Neural cell (in vitro differentiated cells): ENCODE measurements around the gene FNDC3B.

Experiments
- EZH2 ChIP-seq: fragments of 200-600, 300-800 bp; shearing (Covaris generic), sonication (generic); IDR thresholded peaks from 2 replicates; pipeline ENCODE4 v1.6.1; 2014; ENCODE audit warnings: antibody characterized with exemption, low read length, borderline replicate concordance, mild to moderate bottlenecking; ENCODE audit not compliant: insufficient read depth, poor library complexity, severe bottlenecking
- RAD21 ChIP-seq: fragments of 450-650 bp; conservative IDR thresholded peaks from 2 replicates; pipeline ENCODE4 v1.6.1; 2014; ENCODE audit warnings: antibody characterized with exemption, mild to moderate bottlenecking, moderate library complexity
- TF ChIP-seq, protein P1 (sequence below): fragments of 450-650 bp; IDR thresholded peaks from 2 replicates; pipeline ENCODE4 v1.5.1; 2014; ENCODE audit warnings: antibody characterized with exemption, mild to moderate bottlenecking, moderate library complexity; ENCODE audit not compliant: poor library complexity, severe bottlenecking

DNA sequence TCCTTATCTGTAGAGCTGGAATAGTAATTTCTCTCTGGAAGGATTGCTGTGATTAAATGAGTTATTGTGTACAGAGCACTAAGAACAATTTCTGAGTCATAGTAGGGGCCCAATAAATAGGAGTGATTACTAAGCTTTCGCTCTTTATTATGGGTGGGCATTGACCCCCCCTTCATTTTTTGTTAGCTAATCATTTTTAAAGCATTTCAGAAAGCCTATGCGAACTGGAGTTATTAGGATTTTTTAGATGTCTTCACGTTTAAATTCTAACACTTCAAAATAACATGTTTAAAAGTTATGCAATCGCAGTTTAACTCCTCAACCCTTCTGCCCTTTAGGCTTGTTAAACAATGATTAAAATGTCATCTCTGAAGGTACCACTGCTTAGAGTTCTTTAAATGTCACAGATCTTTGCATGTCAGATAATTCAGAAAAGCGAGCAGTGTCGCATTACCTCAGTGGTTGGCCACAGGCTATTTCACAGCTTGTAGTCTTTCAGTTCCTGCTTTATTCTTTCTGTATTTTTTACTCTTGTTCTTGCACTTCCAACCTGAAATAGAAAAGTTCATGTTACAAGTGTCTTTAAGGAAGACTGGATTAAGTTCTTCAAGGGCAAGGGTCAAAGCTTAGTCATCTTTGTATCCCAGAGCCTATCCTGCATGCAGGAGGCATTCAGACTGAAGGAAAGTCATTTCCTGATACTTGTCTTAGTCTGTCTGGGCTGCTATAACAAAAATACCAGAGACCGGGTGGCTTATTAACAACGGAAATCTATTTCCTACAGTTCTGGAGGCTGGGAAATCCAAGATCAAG is 102.9 kb downstream of the FNDC3B start:
- TF ChIP-seq RAD21 (no peak), EZH2 (no peak)
- TF ChIP-seq, protein P1, sequence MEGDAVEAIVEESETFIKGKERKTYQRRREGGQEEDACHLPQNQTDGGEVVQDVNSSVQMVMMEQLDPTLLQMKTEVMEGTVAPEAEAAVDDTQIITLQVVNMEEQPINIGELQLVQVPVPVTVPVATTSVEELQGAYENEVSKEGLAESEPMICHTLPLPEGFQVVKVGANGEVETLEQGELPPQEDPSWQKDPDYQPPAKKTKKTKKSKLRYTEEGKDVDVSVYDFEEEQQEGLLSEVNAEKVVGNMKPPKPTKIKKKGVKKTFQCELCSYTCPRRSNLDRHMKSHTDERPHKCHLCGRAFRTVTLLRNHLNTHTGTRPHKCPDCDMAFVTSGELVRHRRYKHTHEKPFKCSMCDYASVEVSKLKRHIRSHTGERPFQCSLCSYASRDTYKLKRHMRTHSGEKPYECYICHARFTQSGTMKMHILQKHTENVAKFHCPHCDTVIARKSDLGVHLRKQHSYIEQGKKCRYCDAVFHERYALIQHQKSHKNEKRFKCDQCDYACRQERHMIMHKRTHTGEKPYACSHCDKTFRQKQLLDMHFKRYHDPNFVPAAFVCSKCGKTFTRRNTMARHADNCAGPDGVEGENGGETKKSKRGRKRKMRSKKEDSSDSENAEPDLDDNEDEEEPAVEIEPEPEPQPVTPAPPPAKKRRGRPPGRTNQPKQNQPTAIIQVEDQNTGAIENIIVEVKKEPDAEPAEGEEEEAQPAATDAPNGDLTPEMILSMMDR = no peak
